GM21367 (cell line): ENCODE measurements around the gene STK32C.
"Not testable (repeated sequence)": the region's sequence is repeated elsewhere in the genome, so short reads cannot be mapped to it uniquely, and the experiment has no call there.

Experiments
- ATAC-seq: cut with Tn5 transposase; IDR thresholded peaks from one replicate; pipeline ENCODE4 v1.9.1; 2021; ENCODE audit not compliant: unreplicated experiment

STK32C gene

DNA sequence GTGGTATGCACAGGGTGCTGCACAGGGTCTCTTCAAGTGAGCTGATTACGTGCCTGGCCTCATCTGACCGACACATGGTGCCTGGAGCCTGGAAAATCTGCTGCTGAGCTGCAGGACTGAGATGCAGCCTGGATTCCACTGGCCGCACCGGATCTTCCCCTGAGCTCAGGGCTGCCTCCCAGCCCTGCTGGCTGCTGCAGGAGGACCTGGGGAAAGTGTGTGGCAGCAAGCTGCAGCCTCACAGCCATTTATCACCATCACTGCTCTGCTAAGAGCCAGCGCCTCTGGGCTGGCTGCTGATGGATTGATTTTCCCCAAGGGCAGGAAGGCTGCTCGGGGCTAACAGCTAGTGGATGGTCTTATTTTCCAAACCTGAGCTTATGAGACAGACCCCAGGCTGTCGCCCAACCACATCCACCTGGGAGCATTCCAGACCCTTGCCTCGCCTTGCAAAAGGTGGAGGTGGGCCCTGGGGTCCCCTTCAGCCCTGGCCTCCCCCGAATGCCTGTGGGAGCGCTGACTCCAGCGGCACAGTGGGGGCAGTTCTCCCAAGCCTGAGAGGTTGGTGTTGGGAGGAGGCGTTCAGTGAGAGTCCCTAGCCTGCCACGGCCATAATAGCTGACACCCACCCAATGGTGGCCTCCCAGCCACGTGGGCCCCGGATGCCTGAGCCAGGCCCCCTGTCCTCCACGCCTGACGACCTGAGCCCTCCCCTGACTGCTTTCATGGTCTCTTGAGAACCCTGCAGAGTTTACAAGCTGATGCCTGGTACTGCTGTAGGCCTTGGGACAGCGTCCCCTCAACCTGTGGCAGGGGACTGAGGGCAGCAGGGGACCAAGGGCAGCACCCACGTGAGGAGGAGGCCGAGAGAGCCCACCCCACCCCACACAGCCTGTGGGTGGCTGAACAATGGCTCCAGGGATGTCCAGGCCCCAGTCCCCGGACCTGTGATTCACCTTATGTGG lies 38.2 kb downstream of the STK32C start:
- ATAC-seq, result no peak

DNA sequence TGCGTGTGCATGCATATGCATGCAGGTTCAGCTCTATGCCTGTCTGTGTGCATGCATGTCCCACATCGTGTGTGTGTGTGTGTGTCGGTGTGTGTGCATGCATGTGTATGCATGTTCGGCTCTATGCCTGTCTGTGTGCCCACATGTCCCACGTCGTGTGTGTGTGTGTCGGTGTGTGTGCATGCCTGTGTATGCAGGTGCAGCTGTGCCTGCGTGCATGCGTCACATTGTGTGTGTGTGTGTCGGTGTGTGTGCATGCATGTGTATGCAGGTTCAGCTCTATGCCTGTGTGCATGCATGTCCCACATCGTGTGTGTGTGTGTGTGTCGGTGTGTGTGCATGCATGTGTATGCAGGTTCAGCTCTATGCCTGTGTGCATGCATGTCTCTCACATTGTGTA lies 39.8 kb downstream of the STK32C start:
- not testable (repeated sequence) for ATAC-seq

DNA sequence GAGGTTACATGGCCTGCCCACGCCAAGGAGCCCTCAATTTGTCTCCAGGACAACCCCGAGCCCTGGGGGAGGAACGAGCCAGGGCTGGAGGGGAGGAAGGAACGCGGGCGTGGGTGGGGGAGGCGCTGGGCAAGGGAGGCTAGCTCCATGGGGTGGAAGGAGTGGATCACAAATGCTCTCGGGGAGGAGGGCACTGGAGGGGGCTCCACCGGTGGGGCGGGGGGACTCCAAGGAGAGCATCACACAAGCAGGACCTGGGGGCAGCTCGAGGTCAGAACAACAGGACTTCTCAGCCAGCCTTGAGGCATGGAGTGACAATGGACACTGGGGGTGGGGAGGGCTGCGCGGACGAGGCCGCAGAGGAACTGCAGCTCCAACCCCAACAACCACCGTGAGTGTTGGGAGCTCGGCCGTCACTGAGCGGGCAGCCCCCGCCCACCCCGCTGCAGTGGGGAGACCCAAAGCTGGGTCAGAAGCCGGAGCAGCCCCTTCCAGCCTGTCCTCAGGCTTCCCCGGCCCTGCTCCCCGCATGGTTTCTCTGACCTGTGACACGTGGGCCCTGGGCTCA lies 41.1 kb downstream of the STK32C start:
- no peak for ATAC-seq

DNA sequence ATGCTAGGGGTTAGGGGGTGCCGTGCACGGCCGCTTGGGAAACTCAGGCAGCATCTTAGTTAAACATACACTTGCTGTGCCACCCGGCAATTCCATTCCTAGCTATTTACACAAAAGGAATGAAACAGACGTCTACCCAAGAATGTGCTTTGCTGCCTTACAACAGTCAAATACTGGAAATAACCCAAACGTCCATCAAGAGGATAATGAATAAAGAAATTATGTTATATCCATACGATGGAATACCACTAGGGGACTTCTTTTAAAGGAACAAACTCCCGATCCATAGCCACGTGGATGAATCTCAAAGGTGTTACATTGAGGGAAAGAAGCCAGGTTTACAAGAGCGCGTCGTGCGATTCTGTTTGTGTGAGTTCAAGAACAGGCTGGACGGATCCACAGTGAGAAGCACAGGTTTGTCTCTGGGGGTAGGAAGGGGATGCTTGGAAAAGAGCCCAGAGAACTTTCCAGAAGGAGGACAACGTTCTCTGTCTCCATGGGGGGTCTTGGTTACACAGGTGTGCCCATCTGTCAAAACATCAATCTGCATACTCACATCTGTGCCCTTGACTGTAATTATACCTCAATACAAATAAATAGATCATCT lies 41.8 kb downstream of the STK32C start:
- ATAC-seq, result no peak

DNA sequence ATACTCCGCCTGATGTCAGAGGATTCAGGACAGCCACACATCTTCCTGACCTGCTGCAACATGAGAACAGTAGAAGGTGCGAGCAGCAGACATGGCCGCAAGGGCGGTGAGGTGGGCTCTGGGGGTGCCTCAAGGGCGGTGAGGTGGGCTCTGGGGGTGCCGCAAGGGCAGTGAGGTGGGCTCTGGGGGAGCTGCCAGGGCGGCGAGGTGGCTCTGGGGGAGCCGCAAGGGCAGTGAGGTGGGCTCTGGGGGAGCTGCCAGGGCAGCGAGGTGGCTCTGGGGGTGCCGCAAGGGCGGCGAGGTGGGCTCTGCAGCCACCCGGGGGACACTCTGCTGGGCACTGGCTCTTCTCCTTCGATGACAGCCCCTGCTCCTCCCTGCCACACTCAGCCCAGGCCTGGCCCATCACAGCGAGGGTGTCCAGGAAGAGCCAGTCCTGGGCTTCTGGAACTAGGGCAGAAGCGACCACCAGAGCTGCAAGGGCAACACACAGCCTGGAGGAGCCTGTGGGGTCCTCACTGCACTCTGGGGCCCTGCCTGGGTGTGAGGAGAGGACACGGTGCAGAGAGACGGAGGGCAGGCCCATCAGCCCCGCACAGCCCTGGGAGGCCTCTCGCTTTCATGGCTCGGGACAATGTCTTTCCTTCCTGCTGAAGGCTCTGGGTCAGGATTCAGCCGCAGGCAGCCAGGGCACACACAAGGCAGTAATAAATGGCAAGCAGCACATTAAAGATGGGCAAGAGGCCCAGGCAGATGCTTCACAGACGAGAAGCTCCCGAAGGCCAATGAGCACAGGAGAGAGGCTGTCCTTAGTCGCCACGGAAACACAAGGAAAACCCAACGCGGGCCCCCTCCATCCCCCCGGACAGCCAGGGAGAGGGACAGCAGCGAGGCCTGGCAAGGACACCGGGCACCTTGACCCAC lies 42.5 kb downstream of the STK32C start:
- ATAC-seq, result no peak

DNA sequence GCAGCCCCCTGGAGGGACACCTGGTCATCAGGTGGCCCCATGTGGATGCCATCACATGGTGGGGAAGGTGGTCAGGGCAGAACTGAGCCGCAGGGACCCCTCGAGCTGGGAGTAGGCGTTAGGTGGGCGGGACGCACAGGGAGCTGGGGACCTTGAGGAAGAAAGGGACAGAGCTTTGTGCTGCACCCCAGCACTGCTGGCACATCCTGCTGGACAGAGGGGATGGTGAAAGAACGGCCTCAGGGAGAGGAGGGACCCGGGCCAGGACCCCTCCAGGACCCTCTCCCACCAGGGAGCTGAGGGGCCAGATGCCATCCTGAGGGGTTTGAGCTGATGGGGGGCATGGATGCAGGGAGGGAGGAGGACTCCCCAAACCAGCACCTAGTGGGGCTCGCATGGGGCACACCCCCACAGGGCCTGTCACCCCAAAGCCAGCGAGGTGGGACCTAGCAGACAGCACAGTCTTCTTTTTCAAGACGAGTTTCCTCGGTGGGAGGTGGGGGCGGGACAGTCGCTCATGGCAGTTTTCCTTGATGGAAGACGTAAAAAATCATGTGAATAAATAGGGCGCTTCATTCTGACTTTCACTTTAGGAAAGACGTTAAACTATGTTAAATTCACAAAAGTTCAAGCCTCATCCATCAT lies 43.3 kb downstream of the STK32C start:
- no peak for ATAC-seq

DNA sequence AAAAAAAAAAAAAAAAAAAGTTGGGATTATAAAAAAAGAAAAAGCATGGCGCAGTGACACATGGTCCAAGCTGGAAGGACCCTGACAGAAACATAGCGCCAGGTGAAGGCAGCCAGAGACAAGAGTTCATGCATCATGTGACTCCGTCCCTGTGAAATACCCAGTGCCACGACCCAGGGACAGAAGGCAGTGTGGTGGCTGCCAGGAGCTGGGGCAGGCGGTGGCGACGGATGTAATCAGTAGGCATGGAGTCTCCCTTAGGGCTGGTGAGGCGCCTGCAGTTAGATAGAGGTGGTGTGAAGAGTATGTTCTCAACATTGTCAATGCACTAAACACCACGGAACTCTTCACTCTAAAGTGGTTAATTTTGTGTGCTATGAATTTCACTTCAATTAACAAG lies 43.9 kb downstream of the STK32C start:
- ATAC-seq, result no peak

DNA sequence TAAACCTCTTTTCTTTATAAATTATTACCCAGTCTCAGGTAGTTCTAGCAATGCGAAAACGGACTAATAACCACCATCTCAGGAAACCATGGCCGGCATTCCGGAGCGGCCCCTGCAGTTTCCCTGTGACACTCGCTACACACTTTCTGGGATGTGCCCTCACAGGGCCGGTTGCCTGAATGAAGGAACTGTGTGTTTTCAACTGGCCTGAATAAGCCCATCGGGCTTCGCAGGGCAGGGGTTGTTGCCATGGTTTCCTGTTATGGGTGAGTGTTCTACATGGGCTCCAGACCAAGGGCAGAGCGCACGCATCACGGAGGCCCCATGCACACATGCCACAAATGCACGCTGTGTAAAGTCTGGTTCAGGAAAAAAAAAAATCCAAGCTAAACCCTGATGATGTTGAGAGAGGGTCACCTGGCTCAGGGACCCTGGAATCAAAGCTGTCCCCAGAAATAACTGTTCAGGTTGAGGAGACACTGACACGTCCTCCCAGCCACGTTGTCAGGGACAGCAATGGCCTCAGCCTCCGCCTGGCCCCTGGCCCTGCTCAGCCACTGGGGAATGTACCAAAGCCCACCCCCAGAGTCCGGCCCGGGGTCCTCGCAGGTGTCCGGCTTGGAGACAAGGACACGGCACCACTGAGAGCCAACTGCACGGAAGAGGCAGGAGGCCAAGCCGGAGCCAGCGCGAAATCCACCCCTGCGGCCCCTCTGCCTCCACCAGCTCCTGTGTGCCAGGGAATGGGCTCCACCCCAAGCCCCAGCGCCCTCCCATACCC lies 47.9 kb downstream of the STK32C start:
- no peak for ATAC-seq

DNA sequence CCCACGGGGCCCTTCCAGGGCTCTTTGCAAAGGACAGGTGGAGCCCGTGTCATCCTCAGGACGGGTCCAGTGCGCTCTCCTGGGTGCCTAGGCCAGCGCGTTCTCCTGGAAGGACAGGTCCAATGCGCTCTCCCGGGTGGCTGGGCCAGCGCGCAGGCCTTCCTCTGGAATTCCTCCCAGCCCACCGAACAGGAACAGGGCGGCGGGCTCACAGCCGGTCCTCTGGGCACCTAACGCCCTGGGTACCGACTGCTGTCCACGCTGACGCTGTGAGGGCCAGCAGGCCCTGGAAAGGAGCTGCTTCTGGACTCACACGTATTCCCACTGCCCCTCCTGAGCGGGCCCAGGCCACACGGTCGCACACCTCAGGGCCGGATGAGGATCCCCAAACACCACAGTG lies 49.3 kb downstream of the STK32C start:
- no peak for ATAC-seq

DNA sequence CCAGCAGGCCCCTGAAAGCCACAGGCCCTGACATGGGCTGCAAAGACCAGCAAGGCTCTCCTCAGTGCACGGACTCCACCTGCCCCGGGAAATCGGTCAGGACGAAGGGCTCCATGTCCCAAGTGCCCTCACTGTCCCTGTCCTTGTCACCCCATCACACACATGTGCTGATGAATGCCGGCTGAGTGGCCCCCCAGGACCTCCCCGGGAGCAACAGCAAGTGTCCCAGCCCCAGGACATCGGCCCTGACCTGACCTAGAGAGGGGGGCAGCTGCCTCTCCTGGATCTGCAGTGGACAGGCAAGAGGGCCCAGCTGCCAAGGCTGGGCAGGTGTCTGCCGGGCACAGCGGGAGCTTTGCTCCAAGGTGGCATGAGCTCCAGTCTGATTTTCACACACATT lies 49.8 kb downstream of the STK32C start:
- no peak for ATAC-seq

DNA sequence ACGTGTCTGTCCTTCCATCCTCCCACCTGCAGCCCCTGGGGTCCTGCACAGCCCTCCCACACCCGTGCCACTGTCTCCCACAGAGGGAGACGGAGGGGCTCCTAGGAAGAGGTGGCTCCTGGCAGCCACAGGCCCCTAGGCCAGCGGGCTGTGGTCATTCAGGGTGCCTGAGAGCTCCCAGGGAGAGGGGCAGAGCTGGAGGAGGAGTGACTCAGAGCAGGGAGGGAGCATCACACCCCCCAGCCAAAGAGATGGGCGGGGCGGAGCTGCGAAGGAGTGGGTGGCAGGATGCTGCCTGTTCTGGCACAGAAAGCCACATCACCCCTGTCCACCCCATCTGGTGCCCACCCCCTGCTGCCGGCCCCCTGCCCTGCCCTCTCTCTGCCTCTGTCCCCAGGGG lies 50.5 kb downstream of the STK32C start:
- ATAC-seq, result no peak

DNA sequence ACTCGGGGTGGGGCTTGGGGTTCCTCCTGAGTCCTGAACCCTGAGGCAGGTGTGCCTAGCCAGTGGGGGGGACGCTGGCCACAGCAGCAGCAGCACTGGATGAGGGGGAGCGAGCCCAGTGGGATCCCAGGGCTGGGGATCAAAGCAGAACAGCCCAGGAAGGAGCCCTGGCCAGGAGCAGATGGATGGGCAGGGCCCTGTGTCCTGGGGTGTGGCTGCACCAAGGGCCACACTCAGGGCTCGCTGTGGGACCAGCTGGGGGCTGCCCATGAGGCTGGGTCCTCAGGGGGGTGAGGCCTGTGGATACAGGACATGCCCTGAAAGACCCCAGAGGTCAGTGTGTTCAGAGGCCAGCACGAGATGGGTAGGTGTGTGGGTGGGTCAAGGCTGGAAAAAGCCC lies 50.9 kb downstream of the STK32C start:
- no peak for ATAC-seq

DNA sequence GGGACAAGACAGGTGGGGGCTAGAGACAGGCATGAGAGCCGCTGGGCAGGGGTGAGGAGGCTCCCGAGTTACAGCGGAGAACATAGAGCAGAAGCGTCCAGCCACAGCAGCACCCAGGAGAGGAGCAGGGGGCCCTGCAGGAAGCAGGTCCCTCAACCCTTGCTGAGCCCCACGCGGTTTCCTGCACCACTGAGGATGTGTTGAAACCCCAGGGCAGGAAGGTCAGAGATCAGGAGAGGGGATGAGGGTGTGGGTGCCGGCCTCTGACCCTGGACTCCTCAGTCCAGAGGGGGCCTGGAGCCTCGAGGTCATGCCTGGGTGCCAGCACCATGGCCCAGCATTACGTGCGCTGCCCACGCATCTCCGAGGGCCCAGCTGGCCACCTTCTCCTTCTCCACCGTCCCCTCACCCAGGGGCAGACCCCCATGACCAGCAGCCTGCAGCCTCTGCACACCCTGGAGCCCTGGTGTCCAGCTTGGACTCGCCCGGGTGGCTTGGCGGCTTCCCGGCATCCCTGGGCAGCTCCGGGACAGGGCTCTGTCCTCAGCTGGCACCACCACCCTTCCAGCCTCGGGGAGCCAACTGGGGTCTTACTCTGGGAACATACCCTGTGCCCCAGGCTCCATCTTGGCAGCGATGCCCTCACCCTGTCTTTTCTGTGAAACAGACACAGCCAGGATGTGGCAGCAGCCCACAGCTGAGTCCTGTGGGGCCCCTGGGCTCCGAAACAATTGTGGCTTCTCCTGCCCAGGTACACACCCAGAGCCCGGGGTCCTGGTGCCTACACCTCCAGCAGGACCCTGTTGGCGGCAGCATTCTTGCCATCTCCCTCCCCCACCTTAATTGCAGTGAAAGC lies 52.0 kb downstream of the STK32C start:
- no peak for ATAC-seq

DNA sequence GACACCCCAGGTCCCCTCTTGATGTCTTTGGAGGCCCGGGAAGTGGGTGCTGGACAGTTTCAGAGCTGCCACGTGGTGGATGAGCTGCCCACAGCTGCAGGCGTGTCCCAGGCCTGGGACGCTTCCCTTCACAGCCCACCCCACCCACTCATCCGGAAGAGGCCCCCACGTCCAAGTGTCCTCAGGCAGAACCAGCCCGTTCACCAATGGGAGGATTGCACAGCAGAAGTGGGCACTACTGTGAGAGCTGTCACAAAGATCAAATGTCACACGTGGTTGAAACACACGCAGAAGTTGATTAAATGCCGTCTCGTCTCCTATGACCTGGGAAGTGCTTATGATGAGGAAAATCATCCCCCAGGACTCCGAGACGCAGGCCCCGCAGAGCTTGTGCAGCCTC lies 52.9 kb downstream of the STK32C start:
- ATAC-seq, result no peak

DNA sequence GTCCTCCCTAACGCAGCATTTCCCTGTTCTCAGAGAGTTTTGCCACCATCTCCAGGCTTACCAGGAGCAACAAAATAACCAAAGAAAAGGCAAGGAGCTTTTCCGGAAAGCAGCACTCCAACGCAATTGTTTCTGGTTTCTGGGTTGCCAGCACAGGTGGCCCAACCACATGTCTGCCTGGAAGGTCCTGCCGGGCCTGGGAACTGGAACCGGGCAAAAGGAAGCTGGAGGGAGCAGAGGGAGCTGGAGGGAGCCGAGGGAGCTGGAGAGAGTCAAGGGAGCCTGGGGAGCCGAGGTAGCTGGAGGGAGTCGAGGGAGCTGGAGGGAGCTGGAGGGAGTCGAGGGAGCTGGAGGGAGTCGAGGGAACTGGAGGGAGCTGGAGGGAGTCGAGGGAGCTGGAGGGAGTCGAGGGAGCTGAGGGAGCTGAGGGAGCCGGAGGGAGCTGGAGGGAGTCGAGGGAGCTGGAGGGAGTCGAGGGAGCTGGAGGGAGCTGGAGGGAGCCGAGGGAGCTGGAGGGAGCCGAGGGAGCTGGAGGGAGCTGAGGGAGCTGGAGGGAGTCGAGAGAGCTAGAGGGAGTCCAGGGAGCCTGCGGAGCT lies 54.6 kb downstream of the STK32C start:
- no peak for ATAC-seq

DNA sequence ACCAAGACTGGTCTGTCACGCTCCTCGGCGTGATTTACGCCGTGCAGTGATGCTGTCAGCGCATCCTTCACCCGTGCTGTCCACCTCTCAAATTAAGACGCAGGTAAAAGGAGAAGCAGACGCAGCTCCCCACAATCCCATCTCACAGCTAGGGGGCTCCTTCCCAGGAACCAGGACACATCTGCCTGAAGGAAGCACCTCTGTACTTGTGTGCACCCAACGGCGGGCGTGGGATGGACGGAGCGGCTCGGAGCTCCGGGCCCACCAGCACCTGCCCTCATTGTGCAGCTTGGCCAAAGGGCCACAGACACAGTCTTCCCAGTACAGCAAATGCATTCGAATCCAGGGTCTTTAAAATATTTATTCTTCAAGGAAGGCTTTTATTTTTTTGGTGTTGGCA lies 55.3 kb downstream of the STK32C start:
- no peak for ATAC-seq

DNA sequence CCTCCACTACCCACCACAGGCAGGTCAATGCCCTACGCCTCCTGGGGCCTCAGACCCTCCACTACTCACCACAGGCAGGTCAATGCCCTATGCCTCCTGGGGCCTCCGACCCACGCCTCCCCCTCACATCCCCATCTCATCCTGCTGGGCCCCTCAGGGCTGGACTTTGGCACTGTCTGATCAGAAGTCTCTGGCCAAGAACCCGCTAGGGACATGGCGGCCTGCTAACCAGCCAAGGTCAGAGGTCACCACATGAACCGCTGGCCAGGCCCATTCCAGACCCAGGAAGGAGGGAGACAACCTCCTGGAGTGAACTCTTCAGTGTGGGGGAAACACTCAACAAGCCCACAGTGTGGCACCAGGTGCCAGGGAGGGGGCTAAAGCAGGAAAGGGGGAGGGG lies 55.8 kb downstream of the STK32C start:
- ATAC-seq, result no peak
